ENCODE data around the gene FAIM2.

Gene FAIM2

GRCh38 chr12:49939307-49939706 lies 35.6 kb upstream of the FAIM2 start:
- no peak for DNase-seq

- DNase-seq, result no peak
These were observed 34.1 kb upstream of the FAIM2 start for GRCh38 chr12:49937639-49938300.

- DNase-seq, result no peak
These were observed 33.2 kb upstream of the FAIM2 start for GRCh38 chr12:49936925-49937324.

GRCh38 chr12:49934505-49934904 lies 30.8 kb upstream of the FAIM2 start:
- DNase-seq, result no peak

GRCh38 chr12:49933796-49934195 lies 30.1 kb upstream of the FAIM2 start:
- no peak for DNase-seq

GRCh38 chr12:49932533-49933130 lies 28.9 kb upstream of the FAIM2 start:
- DNase-seq, result no peak

- DNase-seq, result no peak
These were observed 28.3 kb upstream of the FAIM2 start for GRCh38 chr12:49932023-49932422.

- DNase-seq, result no peak
These were observed 27.0 kb upstream of the FAIM2 start for GRCh38 chr12:49930515-49931288.

- no peak for DNase-seq
These were observed 25.9 kb upstream of the FAIM2 start for GRCh38 chr12:49929581-49929980.

GRCh38 chr12:49928471-49928870 lies 24.8 kb upstream of the FAIM2 start:
- DNase-seq, result no peak

GRCh38 chr12:49925433-49926204 lies 21.9 kb upstream of the FAIM2 start:
- no peak for DNase-seq

- DNase-seq, result no peak
These were observed 21.0 kb upstream of the FAIM2 start for GRCh38 chr12:49924628-49925246.

GRCh38 chr12:49923880-49924556 lies 20.3 kb upstream of the FAIM2 start:
- DNase-seq, result no peak

GRCh38 chr12:49923035-49923644 lies 19.4 kb upstream of the FAIM2 start:
- DNase-seq, result no peak

GRCh38 chr12:49922349-49923034 lies 18.8 kb upstream of the FAIM2 start:
- no peak for DNase-seq

GRCh38 chr12:49921936-49922335 lies 18.2 kb upstream of the FAIM2 start:
- DNase-seq, result no peak

- no peak for DNase-seq
These were observed 17.6 kb upstream of the FAIM2 start for GRCh38 chr12:49921299-49921698.

GRCh38 chr12:49920915-49921286 lies 17.2 kb upstream of the FAIM2 start:
- DNase-seq, result no peak

GRCh38 chr12:49920241-49920914 lies 16.7 kb upstream of the FAIM2 start:
- DNase-seq, result no peak

GRCh38 chr12:49917788-49918173 lies 14.1 kb upstream of the FAIM2 start:
- no peak for DNase-seq
